Measurements from ENCODE around the gene MDFI. TPM values are rescaled to one million over a fixed set of nuclear protein-coding genes. Genes with fewer than 3 reads are reported as not detected.

MDFI gene
- total and polyA plus RNA-seq, 4 donors = 40.6 to 155 (median 151) TPM

DNA sequence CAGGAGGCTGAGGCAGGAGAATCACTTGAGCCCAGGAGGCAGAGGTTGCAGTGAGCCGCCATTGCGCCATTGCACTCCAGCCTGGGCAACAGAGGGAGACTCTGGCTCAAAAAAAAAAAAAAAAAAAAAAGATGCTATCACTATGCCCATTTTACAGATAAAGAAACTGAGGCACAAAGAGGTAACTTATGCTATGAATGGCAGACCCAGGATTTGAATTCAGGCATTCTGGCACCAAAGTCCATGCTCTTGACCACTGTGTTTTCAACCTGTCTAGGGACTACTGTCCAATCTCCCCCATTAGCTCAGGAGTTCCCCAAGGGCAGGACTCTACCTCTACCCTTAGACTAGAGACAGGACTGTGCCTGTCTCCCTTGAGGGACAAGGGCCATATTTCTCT lies 9.1 kb upstream of the MDFI start:
- DNase-seq (ENCODE audit: low read depth in 4 of 6, low spot score in 6 of 6) = no peak
- H3K4me1 ChIP-seq (ENCODE audit: control insufficient read depth, insufficient read depth, low read length) = peaks cover 11% of the 10 kb centered on the region
- H3K9me3 ChIP-seq (ENCODE audit: control insufficient read depth, insufficient read depth, low read length) = no peaks in the 10 kb centered on the region
- H3K27me3 ChIP-seq (ENCODE audit: control insufficient read depth, insufficient read depth, low read length) = no peaks in the 10 kb centered on the region
- H3K36me3 ChIP-seq (ENCODE audit: control insufficient read depth, insufficient read depth, low read length) = no peaks in the 10 kb centered on the region
- H3K27ac ChIP-seq (ENCODE audit: low read depth, low read length) = no peak overlapping the region
- no peak overlapping the region for H3K4me3 ChIP-seq (ENCODE audit: low read depth, low read length)
- WGBS (ENCODE audit: insufficient coverage) = 100% methylated on average over 2 of the region's 2 CpGs

DNA sequence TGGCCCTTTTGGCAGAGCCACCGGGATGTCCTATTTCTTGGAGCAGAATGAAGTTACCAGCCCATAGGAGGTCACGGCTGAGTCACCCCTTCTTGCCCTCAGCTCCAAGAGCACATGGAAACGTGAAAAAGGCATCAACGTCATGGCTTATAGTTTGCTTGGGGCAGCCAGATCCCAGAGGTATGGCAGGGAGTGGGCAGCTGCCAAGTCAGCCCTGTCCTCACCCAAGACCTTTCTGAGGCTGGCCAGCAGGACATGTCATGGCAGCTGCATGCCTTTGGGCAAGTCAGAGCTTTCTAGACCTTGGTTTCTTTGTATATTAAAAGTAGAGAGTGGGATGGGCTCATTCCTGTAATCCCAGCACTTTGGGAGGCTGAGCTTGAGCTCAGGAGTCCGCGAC lies 8.2 kb upstream of the MDFI start:
- no peaks in the 10 kb centered on the region for H3K36me3 ChIP-seq (ENCODE audit: control insufficient read depth, insufficient read depth, low read length)
- H3K4me1 ChIP-seq (ENCODE audit: control insufficient read depth, insufficient read depth, low read length) = peaks cover 20% of the 10 kb centered on the region
- H3K27ac ChIP-seq (ENCODE audit: low read depth, low read length) = no peak overlapping the region
- WGBS (ENCODE audit: insufficient coverage) = 92% methylated on average over 4 of the region's 6 CpGs
- H3K4me3 ChIP-seq (ENCODE audit: low read depth, low read length) = no peak overlapping the region
- H3K9me3 ChIP-seq (ENCODE audit: control insufficient read depth, insufficient read depth, low read length) = no peaks in the 10 kb centered on the region
- no peak for DNase-seq (ENCODE audit: low read depth in 4 of 6, low spot score in 6 of 6)
- peaks cover 3% of the 10 kb centered on the region for H3K27me3 ChIP-seq (ENCODE audit: control insufficient read depth, insufficient read depth, low read length)

DNA sequence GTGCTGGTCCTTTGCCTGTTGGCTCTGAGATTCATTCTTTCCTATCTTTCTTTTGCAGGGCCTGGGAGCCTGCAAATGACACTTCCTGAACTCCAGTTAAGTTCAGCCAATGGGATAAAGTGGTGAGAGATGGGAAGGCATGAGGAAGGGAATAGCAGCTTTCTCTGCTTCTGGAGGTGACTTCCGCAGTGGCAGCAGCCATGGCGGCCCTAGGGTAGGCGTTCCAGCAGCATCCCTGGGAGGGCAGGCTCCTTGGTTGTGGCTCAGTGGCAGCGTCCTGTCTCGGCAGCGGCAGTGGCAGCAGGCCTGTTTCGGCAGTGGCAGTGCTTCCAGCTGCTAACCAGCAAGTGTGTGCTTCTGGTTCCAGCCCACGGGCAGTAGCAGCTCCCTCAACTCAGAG lies 7.3 kb upstream of the MDFI start:
- H3K4me1 ChIP-seq (ENCODE audit: control insufficient read depth, insufficient read depth, low read length) = peaks cover 19% of the 10 kb centered on the region
- WGBS (ENCODE audit: insufficient coverage) = 77% methylated on average over 8 of the region's 8 CpGs
- H3K9me3 ChIP-seq (ENCODE audit: control insufficient read depth, insufficient read depth, low read length) = no peaks in the 10 kb centered on the region
- no peak overlapping the region for H3K4me3 ChIP-seq (ENCODE audit: low read depth, low read length)
- no peak for DNase-seq (ENCODE audit: low read depth in 4 of 6, low spot score in 6 of 6)
- H3K27me3 ChIP-seq (ENCODE audit: control insufficient read depth, insufficient read depth, low read length) = peaks cover 3% of the 10 kb centered on the region
- H3K36me3 ChIP-seq (ENCODE audit: control insufficient read depth, insufficient read depth, low read length) = no peaks in the 10 kb centered on the region
- no peak overlapping the region for H3K27ac ChIP-seq (ENCODE audit: low read depth, low read length)

DNA sequence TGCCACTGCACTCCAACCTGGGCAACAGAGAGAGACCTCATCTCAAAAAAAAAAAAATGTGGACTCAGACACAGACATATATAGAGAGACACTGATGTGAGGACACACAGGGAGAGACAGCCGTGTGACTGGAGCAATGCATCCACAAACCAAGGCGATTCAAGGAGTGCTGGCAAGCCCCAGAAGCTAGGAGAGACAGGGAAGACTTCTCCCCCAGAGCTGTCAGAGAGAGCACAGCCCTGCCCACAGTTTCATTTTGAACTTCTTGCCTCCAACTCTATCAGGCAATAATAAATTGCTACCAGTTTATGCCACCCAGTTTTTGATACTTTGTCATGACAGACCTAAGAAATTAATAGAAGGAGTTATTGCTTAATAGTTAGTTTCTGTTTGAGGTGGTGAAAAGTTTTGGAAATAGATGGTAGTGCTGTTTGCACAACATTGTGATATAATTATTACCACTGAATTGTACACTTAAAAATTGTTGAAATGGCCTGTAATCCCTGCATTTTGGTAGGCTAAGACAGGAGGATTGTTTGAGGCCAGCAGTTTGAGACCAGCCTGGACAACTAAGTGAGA lies 5.1 kb upstream of the MDFI start:
- H3K9me3 ChIP-seq (ENCODE audit: control insufficient read depth, insufficient read depth, low read length) = no peaks in the 10 kb centered on the region
- no peaks in the 10 kb centered on the region for H3K36me3 ChIP-seq (ENCODE audit: control insufficient read depth, insufficient read depth, low read length)
- H3K4me3 ChIP-seq (ENCODE audit: low read depth, low read length) = no peak overlapping the region
- DNase-seq (ENCODE audit: low read depth in 4 of 6, low spot score in 6 of 6) = no peak
- peaks cover 22% of the 10 kb centered on the region for H3K27me3 ChIP-seq (ENCODE audit: control insufficient read depth, insufficient read depth, low read length)
- 33% methylated on average over 1 of the region's 2 CpGs for WGBS (ENCODE audit: insufficient coverage)
- peaks cover 30% of the 10 kb centered on the region for H3K4me1 ChIP-seq (ENCODE audit: control insufficient read depth, insufficient read depth, low read length)
- H3K27ac ChIP-seq (ENCODE audit: low read depth, low read length) = no peak overlapping the region

DNA sequence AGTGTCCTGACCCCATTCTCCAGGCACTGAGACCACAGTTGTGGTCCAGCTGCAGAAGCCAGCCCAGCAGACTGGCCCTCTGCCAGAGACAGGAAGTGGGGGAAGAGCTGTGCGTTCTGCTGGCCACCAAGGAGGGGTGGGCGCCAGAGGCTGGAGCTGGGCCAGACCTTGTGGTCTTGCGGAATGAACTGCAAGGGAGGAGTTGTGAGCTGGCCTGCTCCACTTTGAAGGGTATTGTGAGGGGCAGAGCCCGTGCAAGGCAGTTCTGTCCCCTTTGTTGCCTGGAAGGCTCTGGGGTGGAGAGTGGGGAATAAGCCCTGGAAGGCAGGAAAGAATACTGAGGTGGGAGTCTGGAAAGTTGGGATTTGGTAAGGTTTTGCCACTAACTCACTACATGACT lies 3.6 kb upstream of the MDFI start:
- Histone ChIP-seq H3K4me1 (ENCODE audit: control insufficient read depth, insufficient read depth, low read length) (peaks cover 41% of the 10 kb centered on the region), H3K27ac (ENCODE audit: low read depth, low read length) (peak overlapping the region; percentile 83), H3K9me3 (ENCODE audit: control insufficient read depth, insufficient read depth, low read length) (no peaks in the 10 kb centered on the region), H3K27me3 (ENCODE audit: control insufficient read depth, insufficient read depth, low read length) (peaks cover 35% of the 10 kb centered on the region), H3K4me3 (ENCODE audit: low read depth, low read length) (no peak overlapping the region), H3K36me3 (ENCODE audit: control insufficient read depth, insufficient read depth, low read length) (no peaks in the 10 kb centered on the region)
- 10% methylated on average over 4 of the region's 4 CpGs for WGBS (ENCODE audit: insufficient coverage)
- peak in 5 of 6 donors; percentile 51 to 89 (median 67) for DNase-seq (ENCODE audit: low read depth in 4 of 6, low spot score in 6 of 6)

DNA sequence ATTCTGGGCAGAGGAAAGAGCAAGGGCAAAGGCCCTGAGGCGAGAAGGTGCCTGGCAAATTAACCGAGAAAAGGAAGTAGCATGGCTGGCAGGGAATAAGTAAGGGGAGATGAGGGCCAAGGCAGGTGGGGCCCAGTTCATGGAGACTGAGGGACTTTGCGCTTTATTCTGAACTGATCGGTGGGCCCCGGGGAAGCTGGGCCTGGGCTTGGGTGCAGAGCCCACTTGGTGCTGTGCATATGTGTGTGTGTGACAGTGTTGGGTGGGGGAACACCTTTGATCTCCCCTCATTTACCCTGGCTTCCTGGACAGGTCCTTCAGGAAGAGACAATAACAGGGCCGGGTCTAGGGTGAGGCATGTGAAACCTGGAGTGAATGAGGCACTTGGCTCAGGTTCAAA lies 2.9 kb upstream of the MDFI start:
- WGBS (ENCODE audit: insufficient coverage) = 80% methylated on average over 2 of the region's 6 CpGs
- Histone ChIP-seq H3K4me3 (ENCODE audit: low read depth, low read length) (no peak overlapping the region), H3K27ac (ENCODE audit: low read depth, low read length) (peak overlapping the region; percentile 83), H3K27me3 (ENCODE audit: control insufficient read depth, insufficient read depth, low read length) (peaks cover 41% of the 10 kb centered on the region), H3K4me1 (ENCODE audit: control insufficient read depth, insufficient read depth, low read length) (peaks cover 49% of the 10 kb centered on the region), H3K36me3 (ENCODE audit: control insufficient read depth, insufficient read depth, low read length) (peaks cover 4% of the 10 kb centered on the region), H3K9me3 (ENCODE audit: control insufficient read depth, insufficient read depth, low read length) (no peaks in the 10 kb centered on the region)
- no peak for DNase-seq (ENCODE audit: low read depth in 4 of 6, low spot score in 6 of 6)

DNA sequence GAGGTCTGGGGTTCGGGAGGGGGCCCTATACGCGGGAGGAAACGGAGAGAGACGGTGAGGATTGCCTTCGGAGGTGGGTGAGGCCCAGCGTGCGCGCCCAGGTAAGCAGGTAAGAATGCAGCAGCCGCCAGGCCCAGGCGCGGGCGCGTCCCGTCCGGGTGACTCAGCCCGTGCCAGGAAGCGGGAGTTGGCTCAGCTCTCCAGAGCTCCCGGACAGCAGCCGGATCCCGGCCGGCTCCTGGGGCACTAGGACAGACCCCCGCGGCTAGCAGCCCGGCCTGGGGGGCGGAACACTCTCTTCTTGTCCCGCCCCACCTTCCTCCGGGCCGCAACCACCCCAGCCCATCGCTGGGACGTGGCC lies 1.5 kb upstream of the MDFI start:
- H3K36me3 ChIP-seq (ENCODE audit: control insufficient read depth, insufficient read depth, low read length) = peaks cover 8% of the 10 kb centered on the region
- no peak for DNase-seq (ENCODE audit: low read depth in 4 of 6, low spot score in 6 of 6)
- no peak overlapping the region for H3K27ac ChIP-seq (ENCODE audit: low read depth, low read length)
- H3K4me1 ChIP-seq (ENCODE audit: control insufficient read depth, insufficient read depth, low read length) = peaks cover 63% of the 10 kb centered on the region
- H3K27me3 ChIP-seq (ENCODE audit: control insufficient read depth, insufficient read depth, low read length) = peaks cover 46% of the 10 kb centered on the region
- 13% methylated on average over 30 of the region's 31 CpGs for WGBS (ENCODE audit: insufficient coverage)
- peak overlapping the region; percentile 65 for H3K4me3 ChIP-seq (ENCODE audit: low read depth, low read length)
- no peaks in the 10 kb centered on the region for H3K9me3 ChIP-seq (ENCODE audit: control insufficient read depth, insufficient read depth, low read length)

DNA sequence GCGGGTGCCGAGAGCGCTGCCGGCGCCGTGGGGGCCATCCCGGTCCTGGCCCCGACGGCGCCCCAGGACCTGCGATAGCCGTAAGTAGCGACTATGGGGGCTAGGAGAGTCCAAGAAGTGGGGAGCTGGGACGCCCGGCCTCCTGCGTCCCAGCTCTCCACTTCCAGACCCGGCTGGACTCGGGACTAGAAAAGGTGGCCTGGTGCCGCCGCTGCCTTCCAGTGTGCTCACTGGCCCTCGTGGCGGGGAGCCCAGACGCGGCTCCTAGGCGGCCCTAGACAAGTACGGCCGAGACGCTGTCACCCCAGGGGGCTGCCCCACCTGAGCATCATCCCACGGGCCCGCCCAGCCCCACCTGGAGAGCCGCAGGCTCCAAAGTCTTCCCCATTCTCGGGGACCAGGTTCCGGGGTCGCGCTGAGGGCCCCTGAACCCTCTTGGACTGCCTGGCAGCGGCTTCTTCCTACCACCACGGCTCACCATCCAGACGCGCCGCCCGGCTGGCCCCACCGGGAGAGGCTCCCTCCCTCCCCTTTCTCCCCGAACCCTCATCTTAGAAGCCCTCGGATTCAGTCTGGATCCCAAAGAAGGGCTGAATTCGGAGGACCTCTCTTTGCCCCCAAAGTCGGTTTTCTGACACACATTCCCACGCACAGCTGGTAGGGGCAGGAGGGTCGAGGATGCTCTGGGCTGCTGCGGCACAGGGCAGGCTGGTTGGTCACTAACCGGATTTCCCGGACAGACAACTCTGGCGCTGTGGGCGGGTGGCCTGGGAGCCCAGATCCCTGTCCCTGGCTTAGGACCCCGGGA lies 870 bp upstream of the MDFI start:
- WGBS (ENCODE audit: insufficient coverage) = 8% methylated on average over 50 of the region's 54 CpGs
- peaks cover 69% of the 10 kb centered on the region for H3K4me1 ChIP-seq (ENCODE audit: control insufficient read depth, insufficient read depth, low read length)
- no peaks in the 10 kb centered on the region for H3K9me3 ChIP-seq (ENCODE audit: control insufficient read depth, insufficient read depth, low read length)
- DNase-seq (ENCODE audit: low read depth in 4 of 6, low spot score in 6 of 6) = no peak
- H3K36me3 ChIP-seq (ENCODE audit: control insufficient read depth, insufficient read depth, low read length) = peaks cover 11% of the 10 kb centered on the region
- peak overlapping the region; percentile 91 for H3K27ac ChIP-seq (ENCODE audit: low read depth, low read length)
- peak overlapping the region; percentile 65 for H3K4me3 ChIP-seq (ENCODE audit: low read depth, low read length)
- peaks cover 46% of the 10 kb centered on the region for H3K27me3 ChIP-seq (ENCODE audit: control insufficient read depth, insufficient read depth, low read length)

DNA sequence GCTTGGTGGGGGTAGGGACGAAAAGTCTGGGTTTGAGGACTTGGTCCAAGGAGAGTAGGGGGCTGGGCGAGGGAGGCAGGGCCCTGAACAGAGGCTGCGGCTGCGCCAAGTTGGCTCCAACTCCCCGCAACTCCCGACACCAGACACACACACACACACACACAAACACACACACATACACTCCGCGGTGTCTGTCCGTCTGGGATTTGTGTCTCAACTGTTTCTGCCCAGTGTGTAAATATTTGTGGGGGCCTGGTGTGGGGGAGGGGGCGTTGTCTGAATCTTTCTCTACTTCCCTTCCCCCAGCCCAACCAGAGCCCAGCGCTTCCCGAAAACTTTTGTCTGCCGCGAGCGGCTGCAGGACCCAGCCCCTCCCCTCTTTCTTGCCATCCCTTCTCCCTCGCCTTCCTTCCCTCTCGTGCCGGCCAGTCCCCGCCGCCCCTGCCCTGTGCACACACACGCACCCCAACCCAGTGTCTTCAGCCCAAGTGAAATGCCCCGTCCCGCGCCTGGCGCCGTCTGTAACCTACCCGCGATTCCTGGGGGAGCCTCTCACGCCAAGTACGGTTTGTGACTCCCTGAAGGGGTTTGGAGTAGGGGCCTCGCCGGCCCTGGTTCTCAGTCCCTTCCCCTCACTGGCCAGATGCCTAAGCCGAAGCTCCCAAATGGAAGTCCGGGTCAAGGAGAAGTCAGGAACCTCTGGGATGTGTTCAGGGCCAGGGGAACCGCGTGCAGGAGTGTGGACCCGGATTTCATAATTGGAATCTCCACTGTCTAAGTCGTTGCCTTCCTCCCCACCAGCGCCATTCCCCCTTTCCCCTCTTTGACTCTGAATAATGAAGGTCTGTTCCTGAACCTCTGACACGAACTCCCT lies 904 bp downstream of the MDFI start:
- peaks cover 83% of the 10 kb centered on the region for H3K4me1 ChIP-seq (ENCODE audit: control insufficient read depth, insufficient read depth, low read length)
- no peaks in the 10 kb centered on the region for H3K9me3 ChIP-seq (ENCODE audit: control insufficient read depth, insufficient read depth, low read length)
- H3K4me3 ChIP-seq (ENCODE audit: low read depth, low read length) = peak overlapping the region; percentile 65
- H3K27ac ChIP-seq (ENCODE audit: low read depth, low read length) = peak overlapping the region; percentile 91
- peak in 4 of 6 donors; percentile 50 to 83 (median 67) for DNase-seq (ENCODE audit: low read depth in 4 of 6, low spot score in 6 of 6)
- peaks cover 13% of the 10 kb centered on the region for H3K36me3 ChIP-seq (ENCODE audit: control insufficient read depth, insufficient read depth, low read length)
- 4% methylated on average over 29 of the region's 40 CpGs for WGBS (ENCODE audit: insufficient coverage)
- peaks cover 46% of the 10 kb centered on the region for H3K27me3 ChIP-seq (ENCODE audit: control insufficient read depth, insufficient read depth, low read length)
